A549 treated with AZD9567 at 1 μM for 4 hours (cell line): Measurements from ENCODE around the gene SNAPC2. TPM values are rescaled to one million over a fixed set of nuclear protein-coding genes. Genes with fewer than 3 reads are reported as not detected.

Experiments used
- total RNA-seq: library from RNA; stranded (reverse); fragments of 200-300 nt; extraction: Qiagen RNA extraction; gene quantifications from 5 replicates; pipeline ENCODE4 v1.2.3, GENCODE V29; 2022; ENCODE audit not compliant: insufficient read depth

Gene SNAPC2
- total RNA-seq, result 18.0 to 35.2 TPM (median 31.9 TPM) in 5 replicates

GRCh38 chr19:7919610-7920518 is at the start of gene SNAPC2:
Gene SNAPC2, plus strand, starts transcription at chr19:7920338. Its CDS starts 29 bp downstream, at chr19:7920367.

GRCh38 chr19:7874076-7874896 is 45.9 kb upstream of the SNAPC2 start, which contains the start of gene PRR36:
Gene PRR36, minus strand, starts transcription at chr19:7874390. Its CDS starts 701 bp downstream, at chr19:7873689.

GRCh38 chr19:7888145-7888825 is 31.9 kb upstream of the SNAPC2 start, which contains the start of gene LRRC8E:
Gene LRRC8E, plus strand, starts transcription at chr19:7888510. Its CDS starts 7,094 bp downstream, at chr19:7895604.

GRCh38 chr19:7903244-7904073 is 16.7 kb upstream of the SNAPC2 start, which contains the start of gene MAP2K7:
Gene MAP2K7, plus strand, starts transcription at chr19:7903877. Its CDS starts 68 bp downstream, at chr19:7903945.

GRCh38 chr19:7914598-7915045 is 5.5 kb upstream of the SNAPC2 start, which contains the start of gene TGFBR3L:
Gene TGFBR3L, plus strand, starts transcription at chr19:7914830.

GRCh38 chr19:7926021-7926726 is 6.0 kb downstream of the SNAPC2 start, which contains the start of gene CTXN1:
Gene CTXN1, minus strand, starts transcription at chr19:7926135. Its CDS starts 597 bp downstream, at chr19:7925538.

GRCh38 chr19:7943444-7944176 is 23.5 kb downstream of the SNAPC2 start, which contains the start of gene TIMM44:
Gene TIMM44, minus strand, starts transcription at chr19:7943666. Its CDS starts 15 bp downstream, at chr19:7943651.

Other genes starting within 250 kb of the SNAPC2 start
- not detected in 5 replicates for gene MCEMP1, start 243.2 kb upstream of the SNAPC2 start, total RNA-seq
- gene TRAPPC5, start 239.5 kb upstream of the SNAPC2 start, total RNA-seq, result 35.2 to 107 TPM (median 103 TPM) in 5 replicates
- gene FCER2, start 218.2 kb upstream of the SNAPC2 start, total RNA-seq, result not detected in 5 replicates
- gene CLEC4G, start 188.2 kb upstream of the SNAPC2 start, total RNA-seq, result not detected in 5 replicates
- gene CD209, start 172.8 kb upstream of the SNAPC2 start, total RNA-seq, result not detected in 5 replicates
- 0.07 TPM in 1 of 5 replicates, not detected in the others for gene CLEC4M, start 157.1 kb upstream of the SNAPC2 start, total RNA-seq
- 0.50 to 2.1 TPM (median 1.9 TPM) in 5 replicates for gene EVI5L, start 90.1 kb upstream of the SNAPC2 start, total RNA-seq
- 0.28 to 0.43 TPM (median 0.42 TPM) in 5 replicates for gene PRR36, start 45.9 kb upstream of the SNAPC2 start, total RNA-seq
- gene LRRC8E, start 31.8 kb upstream of the SNAPC2 start, total RNA-seq, result 5.4 to 7.3 TPM (median 6.9 TPM) in 5 replicates
- 15.0 to 21.0 TPM (median 17.3 TPM) in 5 replicates for gene MAP2K7, start 16.5 kb upstream of the SNAPC2 start, total RNA-seq
- gene TGFBR3L, start 5.5 kb upstream of the SNAPC2 start, total RNA-seq, result 1.5 to 2.1 TPM (median 1.8 TPM) in 4 of 5 replicates, not detected in the other
- 11.2 to 22.0 TPM (median 19.2 TPM) in 5 replicates for gene CTXN1, start 5.8 kb downstream of the SNAPC2 start, total RNA-seq
- gene TIMM44, start 23.3 kb downstream of the SNAPC2 start, total RNA-seq, result 27.3 to 34.5 TPM (median 31.7 TPM) in 5 replicates
- 60.1 to 95.6 TPM (median 65.4 TPM) in 5 replicates for gene ELAVL1, start 85.3 kb downstream of the SNAPC2 start, total RNA-seq
- gene CCL25, start 132.4 kb downstream of the SNAPC2 start, total RNA-seq, result not detected in 5 replicates
- gene FBN3, start 229.3 kb downstream of the SNAPC2 start, total RNA-seq, result 0.01 TPM in 1 of 5 replicates, not detected in the others